Measurements from ENCODE around the gene RNF146. TPM values are rescaled to one million over a fixed set of nuclear protein-coding genes. Genes with fewer than 3 reads are reported as not detected.

The RNF146 gene
- total RNA-seq, 1 donor, result 56.8 TPM

GRCh38 chr6:127297502-127298070, 30.9 kb downstream of the RNF146 start:
- no peak for DNase-seq (ENCODE audit: insufficient read length, low spot score, missing footprints)
- H3K4me2 ChIP-seq (ENCODE audit: insufficient read depth, low read length), result no peak overlapping the region
- no peak overlapping the region for H3K4me3 ChIP-seq (ENCODE audit: insufficient read depth, low read length)
- peaks cover 6% of the 10 kb centered on the region for H3K36me3 ChIP-seq (ENCODE audit: insufficient read depth, low read length)
- TF ChIP-seq CTCF (IDR thresholded peaks at IDR 0.05; ENCODE audit: extremely low read depth, low read depth, low read length), result no peak
- H3K9me3 ChIP-seq (ENCODE audit: low read depth, low read length), result no peaks in the 10 kb centered on the region
- H3K27ac ChIP-seq (ENCODE audit: low read depth, low read length), result no peak overlapping the region
- H3K79me2 ChIP-seq (ENCODE audit: insufficient read depth, low read length), result peaks cover 18% of the 10 kb centered on the region
- no peaks in the 10 kb centered on the region for H3K27me3 ChIP-seq (ENCODE audit: insufficient read depth, low read length)
- H2AFZ ChIP-seq (ENCODE audit: low read length), result no peak overlapping the region
- peaks cover 22% of the 10 kb centered on the region for H3K4me1 ChIP-seq (ENCODE audit: insufficient read depth, low read length)
- H4K20me1 ChIP-seq (ENCODE audit: insufficient read depth, low read length), result peaks cover 8% of the 10 kb centered on the region

GRCh38 chr6:127298475-127298874, 31.8 kb downstream of the RNF146 start:
- Histone ChIP-seq H3K4me2 (ENCODE audit: insufficient read depth, low read length) (no peak overlapping the region), H3K79me2 (ENCODE audit: insufficient read depth, low read length) (peaks cover 11% of the 10 kb centered on the region), H3K4me3 (ENCODE audit: insufficient read depth, low read length) (no peak overlapping the region), H3K36me3 (ENCODE audit: insufficient read depth, low read length) (peaks cover 6% of the 10 kb centered on the region), H3K4me1 (ENCODE audit: insufficient read depth, low read length) (peaks cover 22% of the 10 kb centered on the region), H3K27me3 (ENCODE audit: insufficient read depth, low read length) (no peaks in the 10 kb centered on the region), H3K9me3 (ENCODE audit: low read depth, low read length) (no peaks in the 10 kb centered on the region), H2AFZ (ENCODE audit: low read length) (no peak overlapping the region), H4K20me1 (ENCODE audit: insufficient read depth, low read length) (peaks cover 6% of the 10 kb centered on the region), H3K27ac (ENCODE audit: low read depth, low read length) (peak overlapping the region; percentile 1)
- TF ChIP-seq CTCF (IDR thresholded peaks at IDR 0.05; ENCODE audit: extremely low read depth, low read depth, low read length), result no peak
- DNase-seq (ENCODE audit: insufficient read length, low spot score, missing footprints), result no peak

- Histone ChIP-seq H3K27ac (ENCODE audit: low read depth, low read length) (peak overlapping the region; percentile 87), H4K20me1 (ENCODE audit: insufficient read depth, low read length) (peaks cover 6% of the 10 kb centered on the region), H3K79me2 (ENCODE audit: insufficient read depth, low read length) (peaks cover 10% of the 10 kb centered on the region), H3K4me1 (ENCODE audit: insufficient read depth, low read length) (peaks cover 22% of the 10 kb centered on the region), H3K36me3 (ENCODE audit: insufficient read depth, low read length) (peaks cover 6% of the 10 kb centered on the region), H3K9me3 (ENCODE audit: low read depth, low read length) (no peaks in the 10 kb centered on the region), H3K27me3 (ENCODE audit: insufficient read depth, low read length) (no peaks in the 10 kb centered on the region), H3K4me3 (ENCODE audit: insufficient read depth, low read length) (no peak overlapping the region), H3K4me2 (ENCODE audit: insufficient read depth, low read length) (peak overlapping the region; percentile 34), H2AFZ (ENCODE audit: low read length) (no peak overlapping the region)
- no peak for DNase-seq (ENCODE audit: insufficient read length, low spot score, missing footprints)
- TF ChIP-seq CTCF (IDR thresholded peaks at IDR 0.05; ENCODE audit: extremely low read depth, low read depth, low read length), result no peak
Measured at GRCh38 chr6:127299522-127300240, 33.0 kb downstream of the RNF146 start.

- no peaks in the 10 kb centered on the region for H3K27me3 ChIP-seq (ENCODE audit: insufficient read depth, low read length)
- H3K27ac ChIP-seq (ENCODE audit: low read depth, low read length), result peak overlapping the region; percentile 87
- H3K4me1 ChIP-seq (ENCODE audit: insufficient read depth, low read length), result peaks cover 22% of the 10 kb centered on the region
- peaks cover 6% of the 10 kb centered on the region for H3K36me3 ChIP-seq (ENCODE audit: insufficient read depth, low read length)
- peaks cover 15% of the 10 kb centered on the region for H3K79me2 ChIP-seq (ENCODE audit: insufficient read depth, low read length)
- peaks cover 6% of the 10 kb centered on the region for H4K20me1 ChIP-seq (ENCODE audit: insufficient read depth, low read length)
- H3K4me2 ChIP-seq (ENCODE audit: insufficient read depth, low read length), result peak overlapping the region; percentile 34
- no peak overlapping the region for H3K4me3 ChIP-seq (ENCODE audit: insufficient read depth, low read length)
- H2AFZ ChIP-seq (ENCODE audit: low read length), result no peak overlapping the region
- peak; percentile 80 for DNase-seq (ENCODE audit: insufficient read length, low spot score, missing footprints)
- TF ChIP-seq CTCF (IDR thresholded peaks at IDR 0.05; ENCODE audit: extremely low read depth, low read depth, low read length), result no peak
- no peaks in the 10 kb centered on the region for H3K9me3 ChIP-seq (ENCODE audit: low read depth, low read length)
Measured at GRCh38 chr6:127300411-127300810, 33.7 kb downstream of the RNF146 start.

Measured in osteoblast (primary cell).